ENCODE measurements around the gene SLC29A2. TPM values are rescaled to one million over a fixed set of nuclear protein-coding genes. Genes with fewer than 3 reads are reported as not detected.
A peak's percentile ranks its signal among the peaks of the same experiment; 100 is the strongest.

The SLC29A2 gene
- total RNA-seq, 1 experiment from 2014 or later = 25.5 TPM

- TF ChIP-seq EZH2phosphoT487 (IDR thresholded peaks at IDR 0.05; ENCODE audit: borderline replicate concordance, low read length) (no peak), EZH2 (IDR thresholded peaks at IDR 0.05; ENCODE audit: low read length, unreplicated experiment) (no peak)
- TF ChIP-seq, protein P1, sequence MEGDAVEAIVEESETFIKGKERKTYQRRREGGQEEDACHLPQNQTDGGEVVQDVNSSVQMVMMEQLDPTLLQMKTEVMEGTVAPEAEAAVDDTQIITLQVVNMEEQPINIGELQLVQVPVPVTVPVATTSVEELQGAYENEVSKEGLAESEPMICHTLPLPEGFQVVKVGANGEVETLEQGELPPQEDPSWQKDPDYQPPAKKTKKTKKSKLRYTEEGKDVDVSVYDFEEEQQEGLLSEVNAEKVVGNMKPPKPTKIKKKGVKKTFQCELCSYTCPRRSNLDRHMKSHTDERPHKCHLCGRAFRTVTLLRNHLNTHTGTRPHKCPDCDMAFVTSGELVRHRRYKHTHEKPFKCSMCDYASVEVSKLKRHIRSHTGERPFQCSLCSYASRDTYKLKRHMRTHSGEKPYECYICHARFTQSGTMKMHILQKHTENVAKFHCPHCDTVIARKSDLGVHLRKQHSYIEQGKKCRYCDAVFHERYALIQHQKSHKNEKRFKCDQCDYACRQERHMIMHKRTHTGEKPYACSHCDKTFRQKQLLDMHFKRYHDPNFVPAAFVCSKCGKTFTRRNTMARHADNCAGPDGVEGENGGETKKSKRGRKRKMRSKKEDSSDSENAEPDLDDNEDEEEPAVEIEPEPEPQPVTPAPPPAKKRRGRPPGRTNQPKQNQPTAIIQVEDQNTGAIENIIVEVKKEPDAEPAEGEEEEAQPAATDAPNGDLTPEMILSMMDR (conservative IDR thresholded peaks at IDR 0.05; ENCODE audit: low read depth, low read length) = no peak
- no peak for DNase-seq
Measured at GRCh38 chr11:66346476-66347424, 24.8 kb downstream of the SLC29A2 start.

GRCh38 chr11:66345316-66345649 lies 26.3 kb downstream of the SLC29A2 start:
- ChIA-PET CTCF (interaction anchor here (0.7 to 0.9 kb wide), 2 partner anchors 9 to 41 kb away, joined by 4 to 5 read pairs; partner anchors contain the start of gene RIN1), POLR2A (ENCODE audit: unreplicated experiment) (interaction anchor here (0.6 to 0.7 kb wide), 3 partner anchors 10 to 498 kb away, joined by 3 to 4 read pairs (median 3); partner anchors contain the start of gene PELI3)
- ATAC-seq (peak; percentile 4), DNase-seq (no peak)
- no peaks in the 10 kb centered on the region for H4K20me1 ChIP-seq (ENCODE audit: low read length)
- H3K27ac ChIP-seq (ENCODE audit: low read length) = peak overlapping the region; percentile 21; the same call in 1 of the 2 replicates
- peak overlapping the region; percentile 87 for H3K9ac ChIP-seq (ENCODE audit: low read length)
- H3K4me1 ChIP-seq (ENCODE audit: insufficient read depth, low read length) = peaks cover 35% of the 10 kb centered on the region
- H3K9me3 ChIP-seq (ENCODE audit: low read length) = no peaks in the 10 kb centered on the region
- BruUV-seq (replicated peaks) = TSS peak; percentile 8
- intact Hi-C loops (cut with micrococcal nuclease) = no loop called here
- H3K9me2 ChIP-seq (replicated peaks; ENCODE audit: low read length) = no peaks in the 10 kb centered on the region
- peak overlapping the region; percentile 94 for H3K4me3 ChIP-seq (ENCODE audit: low read length)
- no peaks in the 10 kb centered on the region for H3K27me3 ChIP-seq (ENCODE audit: low read length)
- no peak for TF ChIP-seq EZH2phosphoT487 (IDR thresholded peaks at IDR 0.05; ENCODE audit: borderline replicate concordance, low read length)
- TF ChIP-seq EZH2 (IDR thresholded peaks at IDR 0.05; ENCODE audit: low read length, unreplicated experiment) = no peak
- TF ChIP-seq, protein P1 (conservative IDR thresholded peaks at IDR 0.05; ENCODE audit: low read depth, low read length) = no peak
- H3K36me3 ChIP-seq (ENCODE audit: low read depth, low read length) = peaks cover 6% of the 10 kb centered on the region; the same call in 1 of the 2 replicates
- H2AFZ ChIP-seq (ENCODE audit: low read length) = peak overlapping the region; percentile 82
- peak overlapping the region; percentile 92 for H3K4me2 ChIP-seq (ENCODE audit: low read length)
- peaks cover 39% of the 10 kb centered on the region for H3K79me2 ChIP-seq (ENCODE audit: low read length)
- no peaks in the 10 kb centered on the region for H3F3A ChIP-seq (ENCODE audit: low read length, unreplicated experiment)

More at GRCh38 chr11:66346476-66347424, 24.8 kb downstream of the SLC29A2 start:
- H3K27ac ChIP-seq (ENCODE audit: low read length) = no peak overlapping the region
- H3F3A ChIP-seq (ENCODE audit: low read length, unreplicated experiment) = no peaks in the 10 kb centered on the region
- peak overlapping the region; percentile 72 for H3K9ac ChIP-seq (ENCODE audit: low read length)
- ChIA-PET POLR2A (ENCODE audit: unreplicated experiment) (interaction anchor here (1.6 kb wide), 1 partner anchor 34 kb away, joined by 5 read pairs; no protein-coding TSS in a partner anchor), CTCF (no interaction called here)
- peaks cover 39% of the 10 kb centered on the region for H3K79me2 ChIP-seq (ENCODE audit: low read length)
- no peaks in the 10 kb centered on the region for H3K9me2 ChIP-seq (replicated peaks; ENCODE audit: low read length)
- peak overlapping the region; percentile 98 for H2AFZ ChIP-seq (ENCODE audit: low read length)
- BruUV-seq (replicated peaks) = no TSS peak
- peak overlapping the region; percentile 94 for H3K4me3 ChIP-seq (ENCODE audit: low read length)
- no peaks in the 10 kb centered on the region for H3K9me3 ChIP-seq (ENCODE audit: low read length)
- H3K27me3 ChIP-seq (ENCODE audit: low read length) = no peaks in the 10 kb centered on the region
- H3K4me1 ChIP-seq (ENCODE audit: insufficient read depth, low read length) = peaks cover 35% of the 10 kb centered on the region
- H4K20me1 ChIP-seq (ENCODE audit: low read length) = no peaks in the 10 kb centered on the region
- peak overlapping the region; percentile 92 for H3K4me2 ChIP-seq (ENCODE audit: low read length)
- no peaks in the 10 kb centered on the region for H3K36me3 ChIP-seq (ENCODE audit: low read depth, low read length)
- intact Hi-C loops (cut with micrococcal nuclease) = no loop called here
- peak; percentile 16 for ATAC-seq

Measured in PC-3 (cell line).